ENCODE measurements around the gene HEXB. TPM values are rescaled to one million over a fixed set of nuclear protein-coding genes. Genes with fewer than 3 reads are reported as not detected.

The HEXB gene
- total and polyA plus RNA-seq, 3 donors from 2014 or later: 44.6 to 82.5 (median 59.5) TPM

DNA sequence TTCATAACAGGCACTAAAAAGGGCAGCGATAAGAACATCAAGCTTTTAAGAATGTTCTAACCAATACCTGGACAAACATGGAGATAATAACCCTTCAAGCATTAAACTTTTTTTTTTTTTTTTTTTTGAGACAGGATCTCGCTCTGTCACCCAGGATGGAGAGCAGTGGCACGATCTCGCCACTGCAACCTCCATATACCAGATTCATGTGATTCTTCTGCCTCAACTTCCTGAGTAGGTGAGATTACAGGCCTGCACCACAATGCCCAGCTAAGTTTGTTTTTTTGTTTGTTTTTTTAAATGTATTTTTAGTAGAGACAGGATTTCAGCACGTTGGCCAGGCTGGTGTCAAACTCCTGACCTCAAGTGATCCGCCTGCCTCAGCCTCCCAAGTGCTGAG is 29.8 kb upstream of the HEXB start:
- TF ChIP-seq, protein P1, sequence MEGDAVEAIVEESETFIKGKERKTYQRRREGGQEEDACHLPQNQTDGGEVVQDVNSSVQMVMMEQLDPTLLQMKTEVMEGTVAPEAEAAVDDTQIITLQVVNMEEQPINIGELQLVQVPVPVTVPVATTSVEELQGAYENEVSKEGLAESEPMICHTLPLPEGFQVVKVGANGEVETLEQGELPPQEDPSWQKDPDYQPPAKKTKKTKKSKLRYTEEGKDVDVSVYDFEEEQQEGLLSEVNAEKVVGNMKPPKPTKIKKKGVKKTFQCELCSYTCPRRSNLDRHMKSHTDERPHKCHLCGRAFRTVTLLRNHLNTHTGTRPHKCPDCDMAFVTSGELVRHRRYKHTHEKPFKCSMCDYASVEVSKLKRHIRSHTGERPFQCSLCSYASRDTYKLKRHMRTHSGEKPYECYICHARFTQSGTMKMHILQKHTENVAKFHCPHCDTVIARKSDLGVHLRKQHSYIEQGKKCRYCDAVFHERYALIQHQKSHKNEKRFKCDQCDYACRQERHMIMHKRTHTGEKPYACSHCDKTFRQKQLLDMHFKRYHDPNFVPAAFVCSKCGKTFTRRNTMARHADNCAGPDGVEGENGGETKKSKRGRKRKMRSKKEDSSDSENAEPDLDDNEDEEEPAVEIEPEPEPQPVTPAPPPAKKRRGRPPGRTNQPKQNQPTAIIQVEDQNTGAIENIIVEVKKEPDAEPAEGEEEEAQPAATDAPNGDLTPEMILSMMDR (IDR thresholded peaks at IDR 0.05): no peak
- TF ChIP-seq POLR2A (IDR thresholded peaks at IDR 0.05): no peak
- no peak overlapping the region for H3K4me3 ChIP-seq
- H3K4me1 ChIP-seq: no peaks in the 10 kb centered on the region
- no peaks in the 10 kb centered on the region for H3K36me3 ChIP-seq (ENCODE audit: low read depth, missing control alignments)
- no peaks in the 10 kb centered on the region for H3K9me3 ChIP-seq
- WGBS, 2 donors: 85 to 89% methylated on average over 6 of the region's 6 CpGs
- H3K27me3 ChIP-seq: no peaks in the 10 kb centered on the region
- intact Hi-C loops (cut with DNase I; ENCODE audit: low total_unique reads): no loop called here
- H3K27ac ChIP-seq: no peak overlapping the region
- DNase-seq: no peak

DNA sequence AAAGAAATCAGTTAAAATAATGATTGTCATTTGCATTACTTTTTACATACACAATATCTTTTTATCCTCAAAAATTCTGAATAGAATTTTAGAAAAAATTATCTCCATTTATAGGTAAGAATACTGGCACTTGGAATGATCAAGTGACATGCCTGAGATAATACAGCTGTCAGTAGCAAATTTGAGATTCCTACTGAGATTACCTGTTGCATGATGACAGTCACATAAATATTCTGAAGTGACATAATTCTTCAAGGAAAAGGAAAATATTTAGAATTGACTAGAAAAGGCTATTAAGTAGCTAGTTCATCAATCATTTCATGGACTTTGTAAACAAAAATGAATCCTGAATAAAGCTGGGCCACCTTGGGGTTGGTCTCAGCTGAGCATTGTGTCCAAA is 29.3 kb upstream of the HEXB start:
- Histone ChIP-seq H3K9me3 (no peaks in the 10 kb centered on the region), H3K4me3 (no peak overlapping the region), H3K36me3 (ENCODE audit: low read depth, missing control alignments) (no peaks in the 10 kb centered on the region), H3K4me1 (no peaks in the 10 kb centered on the region), H3K27ac (no peak overlapping the region), H3K27me3 (no peaks in the 10 kb centered on the region)
- intact Hi-C loops (cut with DNase I; ENCODE audit: low total_unique reads): no loop called here
- DNase-seq: no peak
- TF ChIP-seq, protein P1 (IDR thresholded peaks at IDR 0.05): no peak
- no peak for TF ChIP-seq POLR2A (IDR thresholded peaks at IDR 0.05)

DNA sequence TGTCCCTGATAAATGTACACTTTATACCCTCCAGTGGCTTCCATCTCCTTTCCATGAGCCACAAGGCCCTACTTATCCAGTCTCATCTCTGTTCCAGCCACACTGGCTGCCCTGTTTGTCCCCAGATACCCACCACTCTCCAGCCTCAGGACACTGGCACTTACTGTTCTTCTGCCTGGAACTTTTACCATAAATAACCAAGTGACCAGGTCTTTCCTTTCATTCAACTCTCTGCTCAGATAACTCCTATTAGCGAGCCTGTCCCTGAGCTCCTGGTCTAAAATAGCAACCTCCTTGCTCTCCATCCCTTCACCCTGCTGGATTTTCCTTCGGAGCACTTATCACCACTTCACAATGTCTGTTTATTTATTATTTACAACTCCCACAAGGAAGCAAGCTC is 27.9 kb upstream of the HEXB start:
- no peaks in the 10 kb centered on the region for H3K4me1 ChIP-seq
- TF ChIP-seq POLR2A (IDR thresholded peaks at IDR 0.05): no peak
- TF ChIP-seq, protein P1 (IDR thresholded peaks at IDR 0.05): no peak
- no peak for DNase-seq
- H3K36me3 ChIP-seq (ENCODE audit: low read depth, missing control alignments): no peaks in the 10 kb centered on the region
- 56 to 60% methylated on average over 2 of the region's 2 CpGs for WGBS, 2 donors
- H3K4me3 ChIP-seq: no peak overlapping the region
- H3K9me3 ChIP-seq: no peaks in the 10 kb centered on the region
- no peak overlapping the region for H3K27ac ChIP-seq
- intact Hi-C loops (cut with DNase I; ENCODE audit: low total_unique reads): no loop called here
- no peaks in the 10 kb centered on the region for H3K27me3 ChIP-seq

DNA sequence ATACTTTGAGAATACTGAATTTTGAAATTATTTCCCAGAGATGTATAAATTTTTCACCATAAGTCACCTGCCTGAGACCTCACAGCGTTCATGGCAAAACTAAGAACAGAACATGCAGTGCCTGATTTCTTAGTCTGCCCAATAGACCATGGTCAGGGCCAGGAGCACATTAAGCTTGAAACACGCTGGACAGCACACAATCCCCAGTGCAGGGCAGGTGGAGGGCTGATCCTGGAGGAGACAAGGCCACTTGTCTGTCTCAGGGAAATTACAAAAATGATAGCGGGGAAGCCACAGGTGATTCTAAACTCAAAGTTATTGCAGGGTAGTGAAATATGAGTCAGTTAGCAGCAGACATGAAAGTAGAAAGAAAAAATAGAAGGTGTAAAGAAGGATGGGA is 25.9 kb upstream of the HEXB start:
- 82 to 91% methylated on average over 3 of the region's 3 CpGs for WGBS, 2 donors
- Histone ChIP-seq H3K4me3 (no peak overlapping the region), H3K27ac (no peak overlapping the region), H3K36me3 (ENCODE audit: low read depth, missing control alignments) (no peaks in the 10 kb centered on the region), H3K4me1 (no peaks in the 10 kb centered on the region), H3K9me3 (no peaks in the 10 kb centered on the region), H3K27me3 (no peaks in the 10 kb centered on the region)
- intact Hi-C loops (cut with DNase I; ENCODE audit: low total_unique reads): no loop called here
- TF ChIP-seq, protein P1 (IDR thresholded peaks at IDR 0.05): no peak
- TF ChIP-seq POLR2A (IDR thresholded peaks at IDR 0.05): no peak
- no peak for DNase-seq

DNA sequence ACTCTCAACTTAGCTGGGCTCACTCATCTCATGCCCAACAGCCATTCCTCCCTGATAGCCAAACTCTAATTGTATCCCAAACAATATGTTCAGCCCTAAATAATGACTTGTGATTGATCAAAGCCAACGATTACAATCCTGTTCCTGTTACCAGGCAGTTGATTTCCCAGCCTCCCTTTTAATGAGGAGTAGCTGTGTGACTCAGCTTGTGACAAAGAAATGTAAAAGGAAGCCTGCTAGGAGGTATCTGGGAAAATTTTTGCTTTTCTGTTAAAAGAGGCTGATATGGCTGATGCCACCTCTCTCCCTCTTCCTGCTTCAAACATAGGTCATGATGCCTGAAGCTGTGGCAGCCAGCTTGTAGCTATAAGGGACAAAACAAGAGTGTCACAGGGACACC is 24.9 kb upstream of the HEXB start:
- no peak overlapping the region for H3K4me3 ChIP-seq
- no peaks in the 10 kb centered on the region for H3K36me3 ChIP-seq (ENCODE audit: low read depth, missing control alignments)
- TF ChIP-seq, protein P1 (IDR thresholded peaks at IDR 0.05): no peak
- no peak for TF ChIP-seq POLR2A (IDR thresholded peaks at IDR 0.05)
- H3K27me3 ChIP-seq: no peaks in the 10 kb centered on the region
- intact Hi-C loops (cut with DNase I; ENCODE audit: low total_unique reads): no loop called here
- H3K9me3 ChIP-seq: no peaks in the 10 kb centered on the region
- WGBS, 2 donors: 69 to 89% methylated on average over 1 of the region's 1 CpG
- H3K4me1 ChIP-seq: no peaks in the 10 kb centered on the region
- H3K27ac ChIP-seq: no peak overlapping the region
- no peak for DNase-seq
